ENCODE measurements around the gene FAM186B. TPM values are rescaled to one million over a fixed set of nuclear protein-coding genes. Genes with fewer than 3 reads are reported as not detected.

FAM186B gene
- total RNA-seq, 4 donors from 2014 or later: 0.31 to 0.69 TPM; not detected in 2

- no peak for ATAC-seq
- Histone ChIP-seq H3K36me3 (peaks cover 0 to 93% of the 10 kb centered on the region in 2 donors), H3K27ac (peak overlapping the region in 3 of 4 donors; percentile 16 to 63 (median 53)), H3K9me3 (no peaks in the 10 kb centered on the region), H3K27me3 (no peaks in the 10 kb centered on the region), H3K4me1 (peaks cover 0 to 18% (median 11%) of the 10 kb centered on the region in 3 donors), H3K4me3 (no peak overlapping the region)
- WGBS, 2 donors (ENCODE audit: low coverage in 1 of 2): 20 to 28% methylated on average over 2 to 11 of the region's 13 CpGs
- TF ChIP-seq POLR2AphosphoS5 (IDR thresholded peaks at IDR 0.05): no peak
- no peak for TF ChIP-seq CTCF (IDR thresholded peaks at IDR 0.05)
- no peak for TF ChIP-seq EP300 (IDR thresholded peaks at IDR 0.05)
- TF ChIP-seq POLR2A (IDR thresholded peaks at IDR 0.05): no peak
Observed at GRCh38 chr12:49636574-49636973, 31.1 kb upstream of the FAM186B start.

- Histone ChIP-seq H3K9me3 (no peaks in the 10 kb centered on the region), H3K27ac (no peak overlapping the region), H3K36me3 (peaks cover 0 to 86% of the 10 kb centered on the region in 2 donors), H3K27me3 (no peaks in the 10 kb centered on the region), H3K4me1 (peaks cover 0 to 18% (median 11%) of the 10 kb centered on the region in 3 donors), H3K4me3 (no peak overlapping the region)
- ATAC-seq: no peak
- TF ChIP-seq EP300 (IDR thresholded peaks at IDR 0.05): no peak
- no peak for TF ChIP-seq POLR2AphosphoS5 (IDR thresholded peaks at IDR 0.05)
- no peak for TF ChIP-seq POLR2A (IDR thresholded peaks at IDR 0.05)
- TF ChIP-seq CTCF (IDR thresholded peaks at IDR 0.05): no peak
- WGBS, 2 donors (ENCODE audit: low coverage in 1 of 2): 83% methylated on average over 1 of the region's 4 CpGs; no CpG with 5 or more reads in 1 of the 2 donors
Observed at GRCh38 chr12:49635656-49636055, 30.2 kb upstream of the FAM186B start.

GRCh38 chr12:49635036-49635435 is 29.6 kb upstream of the FAM186B start:
- TF ChIP-seq POLR2A (IDR thresholded peaks at IDR 0.05) (no peak), EP300 (IDR thresholded peaks at IDR 0.05) (no peak), POLR2AphosphoS5 (IDR thresholded peaks at IDR 0.05) (no peak), CTCF (IDR thresholded peaks at IDR 0.05) (no peak)
- peaks cover 0 to 80% of the 10 kb centered on the region in 2 donors for H3K36me3 ChIP-seq
- H3K27me3 ChIP-seq: no peaks in the 10 kb centered on the region
- WGBS, 2 donors (ENCODE audit: low coverage in 1 of 2): 83 to 92% methylated on average over 1 to 2 of the region's 9 CpGs
- H3K9me3 ChIP-seq: no peaks in the 10 kb centered on the region
- ATAC-seq: no peak
- peaks cover 0 to 18% (median 11%) of the 10 kb centered on the region in 3 donors for H3K4me1 ChIP-seq
- H3K27ac ChIP-seq: no peak overlapping the region
- no peak overlapping the region for H3K4me3 ChIP-seq

- WGBS, 2 donors (ENCODE audit: low coverage in 1 of 2): 100% methylated on average over 2 of the region's 2 CpGs; no CpG with 5 or more reads in 1 of the 2 donors
- ATAC-seq: no peak
Observed at GRCh38 chr12:49633703-49634345, 28.4 kb upstream of the FAM186B start.

More at GRCh38 chr12:49633703-49634345, 28.4 kb upstream of the FAM186B start:
- Histone ChIP-seq H3K36me3 (peaks cover 0 to 67% of the 10 kb centered on the region in 2 donors), H3K27me3 (no peaks in the 10 kb centered on the region), H3K4me3 (no peak overlapping the region), H3K9me3 (no peaks in the 10 kb centered on the region), H3K4me1 (peaks cover 0 to 18% (median 11%) of the 10 kb centered on the region in 3 donors), H3K27ac (no peak overlapping the region)
- no peak for TF ChIP-seq POLR2AphosphoS5 (IDR thresholded peaks at IDR 0.05)
- no peak for TF ChIP-seq EP300 (IDR thresholded peaks at IDR 0.05)
- no peak for TF ChIP-seq CTCF (IDR thresholded peaks at IDR 0.05)
- no peak for TF ChIP-seq POLR2A (IDR thresholded peaks at IDR 0.05)
